Endothelial cell of umbilical vein (primary cell): ENCODE data around the gene GATA6. TPM values are rescaled to one million over a fixed set of nuclear protein-coding genes. Genes with fewer than 3 reads are reported as not detected.
A peak's percentile ranks its signal among the peaks of the same experiment; 100 is the strongest.

Source experiments
- BruUV-seq: library from RNA; stranded (reverse); fragments of 400-500 nt; replicated peaks from 2 replicates; lab custom pipeline; 2021; lab: Mats Ljungman, UMichigan
- CTCF ChIA-PET: fragments of 300-600, 350-600 bp; sonication (Branson Sonifier 250); formaldehyde crosslinking; loops from one replicate; lab custom pipeline; 2021; ENCODE audit warnings: antibody characterized with exemption, inconsistent platforms; lab: Charles Lee
- POLR2A ChIA-PET: fragments of 300-600, 350-600 bp; sonication (Branson Sonifier 250); formaldehyde crosslinking; loops from one replicate; lab custom pipeline; 2021; ENCODE audit warnings: antibody characterized with exemption, inconsistent platforms; lab: Charles Lee
- DNase-seq: peaks from one replicate; pipeline ENCODE4 v3.0.0-alpha.2; 2011; ENCODE audit warnings: low read depth, low spot score
- FAIRE-seq: peaks from 2 replicates; lab custom pipeline; 2011; peaks lifted over from hg19 to GRCh38; lab: Jason Lieb, UNC
- H2AFZ ChIP-seq: 2 replicates; pipeline ENCODE4 v1.6.0; 2012; ENCODE audit warnings: low read depth, low read length, control low read depth, inconsistent platforms
- H3K27ac ChIP-seq: 2 replicates; pipeline ENCODE4 v1.5.1; 2011; ENCODE audit warnings: low read depth, mild to moderate bottlenecking, control low read depth, low read length, moderate library complexity; ENCODE audit not compliant: insufficient read depth
- H3K27me3 ChIP-seq, 2 experiments: 2 replicates each; pipeline versions ENCODE4 v1.6.0 to v1.6.1; 2011; ENCODE audit warnings: low read length in 2 of 2, mixed read lengths in 1 of 2; ENCODE audit not compliant: control insufficient read depth in 2 of 2, insufficient read depth in 2 of 2
- H3K36me3 ChIP-seq, 2 experiments: 2 replicates in 1 of 2; 3 replicates in 1 of 2; pipeline ENCODE4 v1.5.1; 2011; ENCODE audit warnings: low read length in 2 of 2, mild to moderate bottlenecking in 1 of 2, moderate library complexity in 1 of 2; ENCODE audit not compliant: control insufficient read depth in 2 of 2, insufficient read depth in 2 of 2; ENCODE audit errors: extremely low read depth in 1 of 2
- H3K4me1 ChIP-seq: 3 replicates; pipeline ENCODE4 v1.5.1; 2011; ENCODE audit warnings: mild to moderate bottlenecking, low read length; ENCODE audit not compliant: control insufficient read depth, insufficient read depth; ENCODE audit errors: extremely low read depth
- H3K4me2 ChIP-seq: 2 replicates; pipeline ENCODE4 v1.6.1; 2011; ENCODE audit warnings: low read length, control low read depth, mixed read lengths; ENCODE audit not compliant: insufficient read depth
- H3K4me3 ChIP-seq, 3 experiments: fragments of 200-600 bp in 1 of 3; sonication (generic), shearing (Covaris generic) in 1 of 3; replicated peaks in 1 of 3; 2 replicates each; pipeline ENCODE4 v1.5.1; 2011 to 2016; ENCODE audit warnings: control low read depth in 3 of 3, low read length in 3 of 3, mild to moderate bottlenecking in 2 of 3, inconsistent platforms in 1 of 3, low read depth in 1 of 3, moderate library complexity in 1 of 3; ENCODE audit not compliant: insufficient read depth in 1 of 3
- H3K79me2 ChIP-seq: 2 replicates; pipeline ENCODE4 v1.6.0; 2012; ENCODE audit warnings: low read length, inconsistent platforms; ENCODE audit not compliant: control insufficient read depth, insufficient read depth
- H3K9ac ChIP-seq: replicated peaks from 2 replicates; pipeline ENCODE3; 2011; ENCODE audit warnings: low read length, control low read depth; ENCODE audit not compliant: insufficient read depth; ENCODE audit errors: extremely low read depth
- H3K9me1 ChIP-seq: replicated peaks from 3 replicates; pipeline ENCODE4 v1.6.0; 2011; ENCODE audit warnings: mild to moderate bottlenecking, low read length; ENCODE audit not compliant: control insufficient read depth, insufficient read depth; ENCODE audit errors: extremely low read depth
- H3K9me3 ChIP-seq: replicated peaks from 2 replicates; pipeline ENCODE4 v1.5.1; 2012; ENCODE audit warnings: low read length, inconsistent platforms; ENCODE audit not compliant: control insufficient read depth, insufficient read depth
- H4K20me1 ChIP-seq: replicated peaks from 2 replicates; pipeline ENCODE3; 2011; ENCODE audit warnings: mild to moderate bottlenecking, low read length; ENCODE audit not compliant: control insufficient read depth, insufficient read depth; ENCODE audit errors: extremely low read depth
- EZH2 ChIP-seq: IDR thresholded peaks from 2 replicates; pipeline ENCODE4 v1.6.1; 2012; ENCODE audit warnings: borderline replicate concordance, low read depth, mild to moderate bottlenecking, moderate library complexity, low read length, inconsistent platforms; ENCODE audit not compliant: severe bottlenecking
- FOS ChIP-seq: IDR thresholded peaks from 2 replicates; pipeline ENCODE4 v1.6.1; 2011; ENCODE audit warnings: mild to moderate bottlenecking, low read length, moderate library complexity, borderline replicate concordance; ENCODE audit not compliant: insufficient read depth
- GATA2 ChIP-seq: IDR thresholded peaks from 2 replicates; pipeline ENCODE4 v1.7.0; 2011; ENCODE audit warnings: low read depth, mild to moderate bottlenecking, moderate library complexity, mixed read lengths, low read length; ENCODE audit not compliant: insufficient read length, insufficient read depth
- JUN ChIP-seq: IDR thresholded peaks from 2 replicates; pipeline ENCODE4 v1.6.1; 2011; ENCODE audit warnings: borderline replicate concordance, low read depth; ENCODE audit not compliant: insufficient read length, insufficient read depth
- MYC ChIP-seq: IDR thresholded peaks from one replicate; pipeline ENCODE4 v1.6.1; 2011; ENCODE audit warnings: mild to moderate bottlenecking, low read depth, low read length
- POLR2A ChIP-seq: IDR thresholded peaks from 2 replicates; pipeline ENCODE4 v1.6.1; 2012; ENCODE audit warnings: low read depth, mild to moderate bottlenecking, control low read depth, low read length
- POLR2AphosphoS5 ChIP-seq: IDR thresholded peaks from 2 replicates; pipeline ENCODE4 v1.6.1; 2012; ENCODE audit warnings: low read depth, mild to moderate bottlenecking, control low read depth, low read length, moderate library complexity; ENCODE audit not compliant: insufficient read depth
- dilution Hi-C: fragments of 300-500 bp; cut with MboI; formaldehyde crosslinking; loops from one replicate; pipeline ENCODE4 v1.15.0; 2019; ENCODE audit warnings: low sequenced_read_pairs; ENCODE audit not compliant: extremely low pct_ligation_motif_present
- intact Hi-C: fragments of 100-400 bp; cut with micrococcal nuclease; formaldehyde crosslinking; loops from one replicate; pipeline ENCODE4 v1.10.0; 2022
- polyA plus RNA-seq, 4 experiments: library from polyadenylated mRNA; depleted of rRNA in 3 of 4; stranded (reverse) in 3 of 4; unstranded in 1 of 4; fragments of >200 nt; gene quantifications; 2 replicates each; pipeline versions ENCODE4 v1.2.1 to v1.2.3, GENCODE V29; 2011 to 2012; ENCODE audit warnings: missing spikeins in 1 of 4
- total RNA-seq: library from RNA; stranded (reverse); gene quantifications from 2 replicates; pipeline ENCODE4 v1.2.3, GENCODE V29; 2021
- TF ChIP-seq, protein P1 (sequence below): IDR thresholded peaks from 2 replicates; pipeline ENCODE4 v1.6.1; 2011; ENCODE audit not compliant: insufficient read depth, insufficient read length
- TF ChIP-seq, protein P2 (sequence below), 2 donors: IDR thresholded peaks; 1 replicate in 1 of 2; 2 replicates in 1 of 2; pipeline ENCODE4 v1.5.1; 2011; ENCODE audit warnings: low read length in 2 of 2, mild to moderate bottlenecking in 2 of 2, moderate library complexity in 2 of 2, control low read depth in 1 of 2, inconsistent platforms in 1 of 2, low read depth in 1 of 2; ENCODE audit not compliant: insufficient read depth in 1 of 2; ENCODE audit errors: extremely low read depth in 1 of 2

The GATA6 gene
- total and polyA plus RNA-seq, 2 donors (not counting 3 experiments of a cell fraction or from before 2014, with no cell fraction given) = 4.1 to 14.6 TPM

DNA sequence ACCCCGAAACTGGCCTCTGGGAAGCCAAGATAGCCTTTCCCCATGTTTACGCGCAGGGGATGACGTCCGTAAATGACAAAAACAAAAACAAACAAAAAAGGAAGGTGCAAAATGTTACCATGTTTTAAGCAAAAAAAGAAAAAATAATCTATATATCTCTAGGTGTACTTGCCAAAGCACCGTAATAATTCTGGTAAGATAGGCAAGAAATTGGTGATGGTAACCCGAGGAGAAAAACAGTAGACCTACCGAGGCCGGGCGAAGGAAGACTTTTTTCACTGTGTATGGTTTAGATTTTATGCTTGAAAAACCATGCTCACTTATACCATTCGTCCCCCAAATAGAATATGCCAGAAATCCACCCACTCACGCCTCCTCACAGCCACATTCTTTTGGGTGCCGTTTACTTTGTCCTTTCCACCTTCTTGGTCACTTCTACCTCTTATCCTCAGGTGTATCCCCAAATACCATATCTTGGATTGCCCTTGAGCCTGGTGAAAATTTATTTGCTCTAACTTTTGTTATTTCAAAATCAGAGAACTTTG lies 8.0 kb downstream of the GATA6 start:
- Histone ChIP-seq H3K4me2 (peak overlapping the region; percentile 98), H3K27ac (peak overlapping the region; percentile 87), H3K9me1 (no peaks in the 10 kb centered on the region), H3K4me3 (peak overlapping the region; percentile 54 to 82 (median 64)), H2AFZ (no peak overlapping the region), H3K36me3 (peaks cover 0 to 8% of the 10 kb centered on the region in 2 experiments), H3K9me3 (no peaks in the 10 kb centered on the region), H3K4me1 (peaks cover 74% of the 10 kb centered on the region), H3K9ac (peak overlapping the region; percentile 93), H3K79me2 (peaks cover 96% of the 10 kb centered on the region), H3K27me3 (no peaks in the 10 kb centered on the region), H4K20me1 (no peaks in the 10 kb centered on the region)
- dilution Hi-C loops (loop anchor here (10.0 to 25.0 kb wide), 2 partner anchors 260 to 387 kb away; no protein-coding TSS in a partner anchor), intact Hi-C loops (loop anchor here (1.0 kb wide), 1 partner anchor 13 kb away; no protein-coding TSS in a partner anchor)
- no TSS peak for BruUV-seq
- CTCF ChIA-PET = interaction anchor here (1.0 kb wide), 1 partner anchor 385 kb away, joined by 3 read pairs; no protein-coding TSS in a partner anchor
- FAIRE-seq (no peak), DNase-seq (peak; percentile 59)
- POLR2A ChIA-PET = no interaction called here
- no peak for TF ChIP-seq FOS
- TF ChIP-seq JUN = no peak
- TF ChIP-seq, protein P1, sequence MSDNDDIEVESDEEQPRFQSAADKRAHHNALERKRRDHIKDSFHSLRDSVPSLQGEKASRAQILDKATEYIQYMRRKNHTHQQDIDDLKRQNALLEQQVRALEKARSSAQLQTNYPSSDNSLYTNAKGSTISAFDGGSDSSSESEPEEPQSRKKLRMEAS = no peak
- no peak for TF ChIP-seq EZH2
- TF ChIP-seq POLR2AphosphoS5 = no peak
- no peak for TF ChIP-seq MYC
- no peak for TF ChIP-seq POLR2A
- TF ChIP-seq, protein P2, sequence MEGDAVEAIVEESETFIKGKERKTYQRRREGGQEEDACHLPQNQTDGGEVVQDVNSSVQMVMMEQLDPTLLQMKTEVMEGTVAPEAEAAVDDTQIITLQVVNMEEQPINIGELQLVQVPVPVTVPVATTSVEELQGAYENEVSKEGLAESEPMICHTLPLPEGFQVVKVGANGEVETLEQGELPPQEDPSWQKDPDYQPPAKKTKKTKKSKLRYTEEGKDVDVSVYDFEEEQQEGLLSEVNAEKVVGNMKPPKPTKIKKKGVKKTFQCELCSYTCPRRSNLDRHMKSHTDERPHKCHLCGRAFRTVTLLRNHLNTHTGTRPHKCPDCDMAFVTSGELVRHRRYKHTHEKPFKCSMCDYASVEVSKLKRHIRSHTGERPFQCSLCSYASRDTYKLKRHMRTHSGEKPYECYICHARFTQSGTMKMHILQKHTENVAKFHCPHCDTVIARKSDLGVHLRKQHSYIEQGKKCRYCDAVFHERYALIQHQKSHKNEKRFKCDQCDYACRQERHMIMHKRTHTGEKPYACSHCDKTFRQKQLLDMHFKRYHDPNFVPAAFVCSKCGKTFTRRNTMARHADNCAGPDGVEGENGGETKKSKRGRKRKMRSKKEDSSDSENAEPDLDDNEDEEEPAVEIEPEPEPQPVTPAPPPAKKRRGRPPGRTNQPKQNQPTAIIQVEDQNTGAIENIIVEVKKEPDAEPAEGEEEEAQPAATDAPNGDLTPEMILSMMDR (IDR thresholded peaks at IDR 0.05; ENCODE audit: extremely low read depth in 1 of 2, insufficient read depth in 1 of 2, low read depth in 1 of 2, low read length in 2 of 2) = no peak
- no peak for TF ChIP-seq GATA2
